Measurements from ENCODE around the gene C9orf50.

- no peak for TF ChIP-seq CTCF (IDR thresholded peaks at IDR 0.05)
- no peak for TF ChIP-seq POLR2A (IDR thresholded peaks at IDR 0.05; ENCODE audit: low read length)
- no peak for TF ChIP-seq JUN (IDR thresholded peaks at IDR 0.05)
- no peak for TF ChIP-seq MAZ (IDR thresholded peaks at IDR 0.05; ENCODE audit: borderline replicate concordance, low read depth, low read length)
These were observed 18.1 kb downstream of the C9orf50 start for GRCh38 chr9:129602598-129603415.

Data from A549 (cell line).